PC-9 (cell line): Measurements from ENCODE around the gene EVC. TPM values are rescaled to one million over a fixed set of nuclear protein-coding genes. Genes with fewer than 3 reads are reported as not detected.
"Not testable (repeated sequence)": the region's sequence is repeated elsewhere in the genome, so short reads cannot be mapped to it uniquely, and the experiment has no call there.

Experiments
- BruUV-seq: library from RNA; stranded (reverse); fragments of 400-500 nt; replicated peaks from 2 replicates; lab custom pipeline; 2021; lab: Mats Ljungman, UMichigan
- CTCF ChIA-PET: fragments of 300-600 bp; sonication (Branson Sonifier 250); formaldehyde crosslinking; loops from one replicate; lab custom pipeline; 2022; ENCODE audit warnings: antibody characterized with exemption; lab: Charles Lee
- POLR2A ChIA-PET: fragments of 300-600 bp; sonication (Branson Sonifier 250); formaldehyde crosslinking; loops from one replicate; lab custom pipeline; 2022; ENCODE audit warnings: antibody characterized with exemption; ENCODE audit not compliant: unreplicated experiment; lab: Charles Lee
- DNase-seq, 2 experiments: peaks; one replicate each; pipeline versions ENCODE4 v3.0.0 to v3.0.0-alpha.2; 2015 to 2022; ENCODE audit warnings: mixed read lengths in 1 of 2
- H2AFZ ChIP-seq: fragments of 200-600 bp; sonication (generic); 2 replicates; pipeline ENCODE4 v1.8.1; 2017; ENCODE audit warnings: antibody characterized with exemption
- H3F3A ChIP-seq: fragments of 200-600 bp; sonication (generic); 2 replicates; pipeline ENCODE4 v1.8.1; 2017; ENCODE audit warnings: antibody characterized with exemption, mild to moderate bottlenecking, low read depth; ENCODE audit not compliant: insufficient read depth
- H3K27ac ChIP-seq: fragments of 200-600 bp; sonication (generic); 2 replicates; pipeline ENCODE4 v1.6.1; 2016; ENCODE audit warnings: mixed run types
- H3K27me3 ChIP-seq: fragments of 200-600 bp; sonication (generic); 2 replicates; pipeline ENCODE4 v1.6.1; 2016; ENCODE audit warnings: low read depth, mixed run types; ENCODE audit not compliant: insufficient read depth
- H3K36me3 ChIP-seq: fragments of 200-600 bp; sonication (generic); 2 replicates; pipeline ENCODE4 v1.6.1; 2016; ENCODE audit warnings: low read depth, mixed run types
- H3K4me1 ChIP-seq: fragments of 200-600 bp; sonication (generic); replicated peaks from 2 replicates; pipeline ENCODE4 v1.6.1; 2016; ENCODE audit warnings: mixed run types; ENCODE audit not compliant: insufficient read depth
- H3K4me2 ChIP-seq: fragments of 200-600 bp; sonication (generic); 2 replicates; pipeline ENCODE4 v1.6.1; 2017; ENCODE audit warnings: mixed run types
- H3K4me3 ChIP-seq: fragments of 200-600 bp; sonication (generic); 2 replicates; pipeline ENCODE4 v1.6.1; 2016; ENCODE audit warnings: mixed run types
- H3K79me2 ChIP-seq: fragments of 200-600 bp; sonication (generic); 2 replicates; pipeline ENCODE4 v1.6.1; 2017; ENCODE audit warnings: low read depth, mixed run types
- H3K9me2 ChIP-seq: fragments of 200-600 bp; sonication (generic); 2 replicates; pipeline ENCODE4 v1.8.1; 2017; ENCODE audit warnings: mild to moderate bottlenecking; ENCODE audit not compliant: insufficient read depth
- H3K9me3 ChIP-seq: fragments of 200-600 bp; sonication (generic); 2 replicates; pipeline ENCODE4 v1.8.1; 2016; ENCODE audit warnings: low read depth; ENCODE audit not compliant: insufficient read depth
- H4K20me1 ChIP-seq: fragments of 200-600 bp; sonication (generic); 2 replicates; pipeline ENCODE4 v1.8.1; 2017; ENCODE audit not compliant: insufficient read depth
- CTCF ChIP-seq: fragments of 200-600 bp; sonication (generic); conservative IDR thresholded peaks from 2 replicates; pipeline ENCODE4 v1.6.1; 2017; ENCODE audit warnings: mixed run types, antibody characterized with exemption, mild to moderate bottlenecking, moderate library complexity
- EZH2 ChIP-seq: fragments of 200-600 bp; sonication (generic); IDR thresholded peaks from 2 replicates; pipeline ENCODE4 v1.8.0; 2017; ENCODE audit warnings: antibody characterized with exemption, low read depth
- intact Hi-C: fragments of 100-400 bp; cut with micrococcal nuclease; formaldehyde crosslinking; loops from one replicate; pipeline ENCODE4 v1.10.0; 2022; ENCODE audit not compliant: unreplicated experiment
- total RNA-seq: library from RNA; stranded (reverse); gene quantifications from 2 replicates; pipeline ENCODE4 v1.2.3, GENCODE V29; 2021

Gene EVC
- total RNA-seq, 1 experiment from 2014 or later: 14.0 TPM

GRCh38 chr4:5852523-5853202, 141.7 kb downstream of the EVC start:
- no peak overlapping the region for H3K4me2 ChIP-seq
- H2AFZ ChIP-seq: no peak overlapping the region
- no peaks in the 10 kb centered on the region for H3F3A ChIP-seq
- no peaks in the 10 kb centered on the region for H3K9me3 ChIP-seq
- H3K27me3 ChIP-seq: peaks cover 35% of the 10 kb centered on the region
- BruUV-seq: no TSS peak
- H3K27ac ChIP-seq: no peak overlapping the region
- H3K79me2 ChIP-seq: no peaks in the 10 kb centered on the region
- no peaks in the 10 kb centered on the region for H3K9me2 ChIP-seq
- DNase-seq: no peak
- TF ChIP-seq CTCF (no peak), EZH2 (no peak)
- H4K20me1 ChIP-seq: no peaks in the 10 kb centered on the region
- H3K4me3 ChIP-seq: no peak overlapping the region
- intact Hi-C loops: no loop called here
- H3K36me3 ChIP-seq: no peaks in the 10 kb centered on the region
- no peaks in the 10 kb centered on the region for H3K4me1 ChIP-seq
- POLR2A ChIA-PET: no interaction called here
- CTCF ChIA-PET: no interaction called here

- H3K4me3 ChIP-seq: no peak overlapping the region
- H3K36me3 ChIP-seq: no peaks in the 10 kb centered on the region
- no peaks in the 10 kb centered on the region for H3K4me1 ChIP-seq
- no peaks in the 10 kb centered on the region for H3F3A ChIP-seq
- H2AFZ ChIP-seq: no peak overlapping the region
- CTCF ChIA-PET: no interaction called here
- intact Hi-C loops: no loop called here
- no peak for TF ChIP-seq EZH2
- TF ChIP-seq CTCF: no peak
- no peak for DNase-seq
- peaks cover 35% of the 10 kb centered on the region for H3K27me3 ChIP-seq
- H3K9me2 ChIP-seq: no peaks in the 10 kb centered on the region
- H3K27ac ChIP-seq: no peak overlapping the region
- no TSS peak for BruUV-seq
- H3K79me2 ChIP-seq: no peaks in the 10 kb centered on the region
- H3K9me3 ChIP-seq: no peaks in the 10 kb centered on the region
- H4K20me1 ChIP-seq: no peaks in the 10 kb centered on the region
- POLR2A ChIA-PET: no interaction called here
- H3K4me2 ChIP-seq: no peak overlapping the region
Observed at GRCh38 chr4:5854929-5855328, 143.9 kb downstream of the EVC start.

- H3K27me3 ChIP-seq: peaks cover 37% of the 10 kb centered on the region
- BruUV-seq, intact Hi-C loops, DNase-seq, H3K79me2 ChIP-seq, CTCF ChIA-PET, H3K36me3 ChIP-seq, POLR2A ChIA-PET, H3K27ac ChIP-seq, H3K4me1 ChIP-seq, H4K20me1 ChIP-seq, H3K9me3 ChIP-seq, H2AFZ ChIP-seq, H3K4me3 ChIP-seq, H3F3A ChIP-seq, H3K4me2 ChIP-seq, H3K9me2 ChIP-seq: not testable (repeated sequence)
Observed at GRCh38 chr4:5856362-5856761, 145.4 kb downstream of the EVC start.

GRCh38 chr4:5857199-5857598, 146.2 kb downstream of the EVC start:
- no TSS peak for BruUV-seq
- H3K4me1 ChIP-seq: no peaks in the 10 kb centered on the region
- H3K79me2 ChIP-seq: no peaks in the 10 kb centered on the region
- H2AFZ ChIP-seq: no peak overlapping the region
- H3F3A ChIP-seq: no peaks in the 10 kb centered on the region
- no peak overlapping the region for H3K4me2 ChIP-seq
- H3K27me3 ChIP-seq: peaks cover 38% of the 10 kb centered on the region
- no peak for TF ChIP-seq CTCF
- no peak for TF ChIP-seq EZH2
- intact Hi-C loops: no loop called here
- H3K27ac ChIP-seq: no peak overlapping the region
- H3K36me3 ChIP-seq: no peaks in the 10 kb centered on the region
- no peaks in the 10 kb centered on the region for H3K9me2 ChIP-seq
- DNase-seq: no peak
- no peak overlapping the region for H3K4me3 ChIP-seq
- ChIA-PET POLR2A (no interaction called here), CTCF (no interaction called here)
- H3K9me3 ChIP-seq: no peaks in the 10 kb centered on the region
- no peaks in the 10 kb centered on the region for H4K20me1 ChIP-seq
